Measurements from ENCODE around the gene AOX1. TPM values are rescaled to one million over a fixed set of nuclear protein-coding genes. Genes with fewer than 3 reads are reported as not detected.

Gene AOX1
- total and polyA plus RNA-seq, 2 donors (not counting 1 experiment from before 2014, with no cell fraction given): 0.18 TPM; not detected in 1

DNA sequence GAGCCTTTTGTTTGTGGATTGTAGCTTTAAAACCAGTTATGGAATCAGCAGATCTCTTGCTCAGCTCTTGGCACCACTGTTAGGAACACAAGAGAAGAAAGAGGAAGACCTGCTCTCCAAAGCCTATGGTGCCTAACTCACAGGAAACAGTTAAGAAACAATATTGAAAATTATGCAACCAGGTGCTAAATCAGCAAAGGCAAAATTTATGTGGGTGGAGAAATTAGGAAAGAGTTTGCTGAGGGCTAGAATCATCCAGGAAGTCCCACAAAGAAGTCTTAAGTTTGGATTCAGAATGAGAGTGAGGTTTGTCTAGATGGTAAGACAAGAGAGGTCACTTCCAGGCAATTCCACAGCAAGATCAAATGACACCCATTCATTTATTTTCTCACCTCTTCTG is 49.4 kb downstream of the AOX1 start:
- Histone ChIP-seq H3K27ac (ENCODE audit: low read length in 2 of 2) (no peak overlapping the region), H3K4me2 (replicated peaks; ENCODE audit: low read depth, low read length, poor library complexity, severe bottlenecking) (no peak overlapping the region), H3K79me2 (ENCODE audit: control insufficient read depth, insufficient read depth, low read length) (no peaks in the 10 kb centered on the region), H2AFZ (ENCODE audit: insufficient read depth, low read depth, low read length, poor library complexity, severe bottlenecking) (no peak overlapping the region), H3K27me3 (replicated peaks in 1 of 4; ENCODE audit: control extremely low read depth in 1 of 4, control insufficient read depth in 3 of 4, insufficient read depth in 4 of 4, low read length in 3 of 4) (no peaks in the 10 kb centered on the region), H4K20me1 (ENCODE audit: control insufficient read depth, insufficient read depth, low read length, poor library complexity, severe bottlenecking) (no peaks in the 10 kb centered on the region), H3K9me3 (ENCODE audit: control extremely low read depth in 1 of 3, control insufficient read depth in 2 of 3, insufficient read depth in 1 of 3, low read length in 2 of 3) (peaks cover 0 to 2% (median 0%) of the 10 kb centered on the region in 3 donors), H3K4me1 (ENCODE audit: control insufficient read depth in 2 of 2, insufficient read depth in 2 of 2, low read length in 2 of 2) (no peaks in the 10 kb centered on the region), H3K9ac (ENCODE audit: low read length) (no peak overlapping the region), H3K36me3 (replicated peaks in 1 of 2; ENCODE audit: control extremely low read depth in 1 of 2, control insufficient read depth in 1 of 2, extremely low read depth in 1 of 2, insufficient read depth in 2 of 2, low read length in 1 of 2) (no peaks in the 10 kb centered on the region), H3K4me3 (ENCODE audit: control extremely low read depth in 1 of 5, extremely low read depth in 1 of 5, insufficient read depth in 1 of 5, low read depth in 2 of 5, low read length in 4 of 5) (no peak overlapping the region)
- ATAC-seq (ENCODE audit: low read depth) (no peak), DNase-seq (no peak)
- Mint-ChIP-seq H3K4me3 (no peak overlapping the region), H3K27me3 (peaks cover 19% of the 10 kb centered on the region), H3K9me3 (ENCODE audit: insufficient read depth) (peaks cover 4% of the 10 kb centered on the region), H3K27ac (no peak overlapping the region), H3K4me1 (no peaks in the 10 kb centered on the region)
- CTCF ChIA-PET: no interaction called here
- intact Hi-C loops (cut with micrococcal nuclease): no loop called here
- TF ChIP-seq, protein P1, sequence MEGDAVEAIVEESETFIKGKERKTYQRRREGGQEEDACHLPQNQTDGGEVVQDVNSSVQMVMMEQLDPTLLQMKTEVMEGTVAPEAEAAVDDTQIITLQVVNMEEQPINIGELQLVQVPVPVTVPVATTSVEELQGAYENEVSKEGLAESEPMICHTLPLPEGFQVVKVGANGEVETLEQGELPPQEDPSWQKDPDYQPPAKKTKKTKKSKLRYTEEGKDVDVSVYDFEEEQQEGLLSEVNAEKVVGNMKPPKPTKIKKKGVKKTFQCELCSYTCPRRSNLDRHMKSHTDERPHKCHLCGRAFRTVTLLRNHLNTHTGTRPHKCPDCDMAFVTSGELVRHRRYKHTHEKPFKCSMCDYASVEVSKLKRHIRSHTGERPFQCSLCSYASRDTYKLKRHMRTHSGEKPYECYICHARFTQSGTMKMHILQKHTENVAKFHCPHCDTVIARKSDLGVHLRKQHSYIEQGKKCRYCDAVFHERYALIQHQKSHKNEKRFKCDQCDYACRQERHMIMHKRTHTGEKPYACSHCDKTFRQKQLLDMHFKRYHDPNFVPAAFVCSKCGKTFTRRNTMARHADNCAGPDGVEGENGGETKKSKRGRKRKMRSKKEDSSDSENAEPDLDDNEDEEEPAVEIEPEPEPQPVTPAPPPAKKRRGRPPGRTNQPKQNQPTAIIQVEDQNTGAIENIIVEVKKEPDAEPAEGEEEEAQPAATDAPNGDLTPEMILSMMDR (IDR thresholded peaks at IDR 0.05): no peak
- TF ChIP-seq EZH2 (IDR thresholded peaks at IDR 0.05; ENCODE audit: borderline replicate concordance, insufficient read depth, low read depth, low read length, poor library complexity, severe bottlenecking): no peak
- POLR2A ChIA-PET: no interaction called here

DNA sequence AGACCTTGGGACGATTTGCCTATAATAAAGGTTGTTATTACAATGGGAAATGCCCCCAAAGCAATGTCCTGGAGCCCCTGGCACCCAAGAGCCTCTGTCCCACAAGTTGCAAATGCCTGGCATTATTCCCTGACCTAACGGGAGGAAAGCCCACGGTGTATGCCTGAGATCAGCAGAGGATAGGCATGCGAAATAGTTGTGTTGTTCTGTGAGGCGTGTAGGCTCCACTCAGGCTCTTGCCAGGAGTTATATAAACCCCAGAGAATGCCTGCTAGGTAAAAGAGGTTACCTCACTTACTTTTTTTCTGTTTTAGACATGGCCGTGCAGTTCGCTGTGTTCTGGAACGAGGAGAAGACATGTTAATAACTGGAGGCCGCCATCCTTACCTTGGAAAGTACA is 52.1 kb downstream of the AOX1 start:
- H4K20me1 ChIP-seq (ENCODE audit: control insufficient read depth, insufficient read depth, low read length, poor library complexity, severe bottlenecking): no peaks in the 10 kb centered on the region
- no peaks in the 10 kb centered on the region for H3K4me1 ChIP-seq (ENCODE audit: control insufficient read depth in 2 of 2, insufficient read depth in 2 of 2, low read length in 2 of 2)
- no peak overlapping the region for H3K4me2 ChIP-seq (replicated peaks; ENCODE audit: low read depth, low read length, poor library complexity, severe bottlenecking)
- ATAC-seq (ENCODE audit: low read depth): no peak
- H3K36me3 ChIP-seq (replicated peaks in 1 of 2; ENCODE audit: control extremely low read depth in 1 of 2, control insufficient read depth in 1 of 2, extremely low read depth in 1 of 2, insufficient read depth in 2 of 2, low read length in 1 of 2): no peaks in the 10 kb centered on the region
- CTCF ChIA-PET: no interaction called here
- no peaks in the 10 kb centered on the region for H3K9me3 ChIP-seq (ENCODE audit: control extremely low read depth in 1 of 3, control insufficient read depth in 2 of 3, insufficient read depth in 1 of 3, low read length in 2 of 3)
- POLR2A ChIA-PET: no interaction called here
- H3K79me2 ChIP-seq (ENCODE audit: control insufficient read depth, insufficient read depth, low read length): no peaks in the 10 kb centered on the region
- Mint-ChIP-seq H3K9me3 (ENCODE audit: insufficient read depth) (peaks cover 4% of the 10 kb centered on the region), H3K27ac (no peak overlapping the region), H3K4me1 (no peaks in the 10 kb centered on the region), H3K4me3 (no peak overlapping the region), H3K27me3 (peaks cover 19% of the 10 kb centered on the region)
- H3K9ac ChIP-seq (ENCODE audit: low read length): no peak overlapping the region
- WGBS (ENCODE audit: insufficient coverage): 93% methylated on average over 3 of the region's 9 CpGs
- no peak overlapping the region for H2AFZ ChIP-seq (ENCODE audit: insufficient read depth, low read depth, low read length, poor library complexity, severe bottlenecking)
- intact Hi-C loops (cut with micrococcal nuclease): no loop called here
- no peak overlapping the region for H3K4me3 ChIP-seq (ENCODE audit: control extremely low read depth in 1 of 5, extremely low read depth in 1 of 5, insufficient read depth in 1 of 5, low read depth in 2 of 5, low read length in 4 of 5)
- no peaks in the 10 kb centered on the region for H3K27me3 ChIP-seq (replicated peaks in 1 of 4; ENCODE audit: control extremely low read depth in 1 of 4, control insufficient read depth in 3 of 4, insufficient read depth in 4 of 4, low read length in 3 of 4)
- H3K27ac ChIP-seq (ENCODE audit: low read length in 2 of 2): no peak overlapping the region
- DNase-seq: no peak
- TF ChIP-seq, protein P1 (IDR thresholded peaks at IDR 0.05): no peak
- TF ChIP-seq EZH2 (IDR thresholded peaks at IDR 0.05; ENCODE audit: borderline replicate concordance, insufficient read depth, low read depth, low read length, poor library complexity, severe bottlenecking): no peak

Measured in B cell (primary cell).